Keratinocyte (primary cell): ENCODE measurements around the gene TDRD3. TPM values are rescaled to one million over a fixed set of nuclear protein-coding genes. Genes with fewer than 3 reads are reported as not detected.

Experiments used
- DNase-seq: peaks from one replicate; pipeline ENCODE4 v3.0.0-alpha.2; 2011; ENCODE audit warnings: low read depth, missing footprints, low spot score
- FAIRE-seq: peaks from 2 replicates; lab custom pipeline; 2011; peaks lifted over from hg19 to GRCh38; lab: Jason Lieb, UNC
- H2AFZ ChIP-seq: 2 replicates; pipeline ENCODE4 v1.6.0; 2012; ENCODE audit warnings: low read length, control low read depth, inconsistent platforms; ENCODE audit not compliant: control insufficient read depth
- H3K27ac ChIP-seq: 2 replicates; pipeline ENCODE4 v1.5.1; 2011; ENCODE audit warnings: low read length; ENCODE audit not compliant: control insufficient read depth, insufficient read depth
- H3K27me3 ChIP-seq: 3 replicates; pipeline ENCODE4 v1.6.0; 2011; ENCODE audit warnings: low read length; ENCODE audit not compliant: control insufficient read depth, insufficient read depth; ENCODE audit errors: extremely low read depth
- H3K36me3 ChIP-seq, 2 experiments: 2 replicates in 1 of 2; 3 replicates in 1 of 2; pipeline ENCODE4 v1.5.1; 2011; ENCODE audit warnings: low read length in 2 of 2, mild to moderate bottlenecking in 1 of 2; ENCODE audit not compliant: control insufficient read depth in 2 of 2, insufficient read depth in 2 of 2; ENCODE audit errors: extremely low read depth in 1 of 2
- H3K4me1 ChIP-seq: 3 replicates; pipeline ENCODE4 v1.5.1; 2011; ENCODE audit warnings: low read length; ENCODE audit not compliant: control insufficient read depth, insufficient read depth; ENCODE audit errors: extremely low read depth
- H3K4me2 ChIP-seq: 3 replicates; pipeline ENCODE4 v1.6.0; 2011; ENCODE audit warnings: low read depth, low read length; ENCODE audit not compliant: control insufficient read depth, insufficient read depth; ENCODE audit errors: extremely low read depth
- H3K4me3 ChIP-seq, 3 experiments: fragments of 200-600 bp in 1 of 3; sonication (generic) in 1 of 3; 2 replicates in 2 of 3; 3 replicates in 1 of 3; pipeline ENCODE4 v1.5.1; 2011 to 2016; ENCODE audit warnings: low read length in 3 of 3, mild to moderate bottlenecking in 3 of 3, control low read depth in 2 of 3, inconsistent platforms in 1 of 3, low read depth in 1 of 3, mixed read lengths in 1 of 3, mixed run types in 1 of 3, moderate library complexity in 1 of 3; ENCODE audit not compliant: control insufficient read depth in 2 of 3, insufficient read depth in 2 of 3; ENCODE audit errors: extremely low read depth in 1 of 3
- H3K79me2 ChIP-seq: 2 replicates; pipeline ENCODE4 v1.6.0; 2012; ENCODE audit warnings: low read length; ENCODE audit not compliant: control insufficient read depth, insufficient read depth
- H3K9ac ChIP-seq: 3 replicates; pipeline ENCODE4 v1.6.0; 2011; ENCODE audit warnings: low read length; ENCODE audit not compliant: control insufficient read depth, insufficient read depth; ENCODE audit errors: extremely low read depth
- H3K9me1 ChIP-seq: 3 replicates; pipeline ENCODE4 v1.6.0; 2011; ENCODE audit warnings: low read length; ENCODE audit not compliant: control insufficient read depth, insufficient read depth; ENCODE audit errors: extremely low read depth
- H3K9me3 ChIP-seq: 2 replicates; pipeline ENCODE4 v1.5.1; 2012; ENCODE audit warnings: low read depth, low read length; ENCODE audit not compliant: control insufficient read depth
- H4K20me1 ChIP-seq: 3 replicates; pipeline ENCODE4 v1.6.0; 2011; ENCODE audit warnings: low read length; ENCODE audit not compliant: control insufficient read depth, insufficient read depth; ENCODE audit errors: extremely low read depth
- EZH2 ChIP-seq: IDR thresholded peaks from one replicate; pipeline ENCODE4 v1.6.1; 2012; ENCODE audit warnings: inconsistent platforms, mild to moderate bottlenecking, low read length, moderate library complexity
- dilution Hi-C: fragments of 300-500 bp; cut with MboI; formaldehyde crosslinking; loops from one replicate; pipeline ENCODE4 v1.7.0; 2020; ENCODE audit warnings: low sequenced_read_pairs; ENCODE audit not compliant: extremely low pct_ligation_motif_present
- polyA plus RNA-seq, 5 experiments: library from polyadenylated mRNA; depleted of rRNA in 3 of 5; stranded (reverse) in 3 of 5; stranded (forward) in 1 of 5; unstranded in 1 of 5; fragments of >200 nt; gene quantifications; 1 replicate in 1 of 5; 2 replicates in 3 of 5; 3 replicates in 1 of 5; pipeline versions ENCODE4 v1.2.1 to v1.2.3, GENCODE V29; 2011 to 2012; ENCODE audit warnings: missing spikeins in 2 of 5, low read depth in 1 of 5, low replicate concordance in 1 of 5
- TF ChIP-seq, protein P1 (sequence below), 3 experiments: IDR thresholded peaks in 1 of 3; conservative IDR thresholded peaks in 1 of 3; optimal IDR thresholded peaks in 1 of 3; 2 replicates in 2 of 3; 3 replicates in 1 of 3; pipeline versions ENCODE3 to v1.5.1; 2011; ENCODE audit warnings: low read length in 3 of 3, mild to moderate bottlenecking in 3 of 3, moderate library complexity in 2 of 3, control low read depth in 1 of 3, inconsistent platforms in 1 of 3; ENCODE audit not compliant: insufficient read depth in 2 of 3; ENCODE audit errors: extremely low read depth in 1 of 3

Gene TDRD3
- polyA plus RNA-seq, 1 donor (not counting 4 experiments of a cell fraction or from before 2014, with no cell fraction given) = 10.7 TPM

DNA sequence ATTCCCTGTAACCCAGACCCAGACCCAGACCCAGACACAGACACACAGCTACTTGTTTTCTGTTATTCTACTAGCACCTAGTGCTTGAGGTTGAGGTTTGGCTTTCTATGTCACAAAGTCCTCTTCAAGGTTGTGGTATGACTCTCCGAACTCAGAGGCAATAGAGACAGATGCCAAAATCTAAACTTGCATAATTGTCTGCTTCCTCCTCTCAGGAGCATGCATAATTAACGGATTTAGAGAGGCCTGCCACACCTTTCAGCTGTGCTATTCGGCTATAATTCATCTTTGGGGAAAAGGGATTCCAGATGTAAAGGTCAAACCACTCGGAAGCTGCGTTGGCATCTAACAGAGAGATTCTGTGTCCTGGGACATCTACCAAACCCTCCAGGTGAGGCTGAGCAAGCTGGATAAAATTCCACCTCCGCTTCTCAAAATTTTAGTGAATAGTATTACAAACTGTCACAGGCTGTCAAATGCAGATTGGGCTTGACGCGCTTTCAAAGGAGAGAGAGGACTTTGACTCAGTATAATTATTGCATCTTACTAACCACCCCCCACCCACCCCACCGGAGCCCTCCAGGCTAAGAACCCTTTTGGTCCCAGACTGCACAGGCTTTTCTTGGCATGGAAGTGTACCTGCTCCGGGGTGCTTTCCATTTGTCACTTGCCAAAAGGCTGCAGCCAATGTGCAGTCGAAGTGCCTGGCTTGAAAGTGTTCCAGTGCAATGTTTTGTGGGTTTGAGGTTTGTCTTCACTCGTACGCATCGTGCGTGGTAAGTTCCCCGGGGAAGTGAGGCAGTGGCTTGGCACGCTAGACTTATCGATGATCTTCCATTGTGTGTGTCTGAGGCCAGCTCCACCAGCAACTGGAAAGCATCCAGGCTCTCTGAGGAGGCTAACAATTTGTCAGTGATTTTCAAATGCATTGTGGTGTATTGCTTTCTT is 194.1 kb downstream of the TDRD3 start:
- H2AFZ ChIP-seq = no peak overlapping the region
- FAIRE-seq (peak; percentile 41), DNase-seq (peak; percentile 7)
- H3K27ac ChIP-seq = no peak overlapping the region
- no peak overlapping the region for H3K4me3 ChIP-seq
- no peaks in the 10 kb centered on the region for H3K79me2 ChIP-seq
- peaks cover 6% of the 10 kb centered on the region for H3K27me3 ChIP-seq
- peaks cover 11% of the 10 kb centered on the region for H3K4me1 ChIP-seq
- no peak for TF ChIP-seq EZH2
- TF ChIP-seq, protein P1, sequence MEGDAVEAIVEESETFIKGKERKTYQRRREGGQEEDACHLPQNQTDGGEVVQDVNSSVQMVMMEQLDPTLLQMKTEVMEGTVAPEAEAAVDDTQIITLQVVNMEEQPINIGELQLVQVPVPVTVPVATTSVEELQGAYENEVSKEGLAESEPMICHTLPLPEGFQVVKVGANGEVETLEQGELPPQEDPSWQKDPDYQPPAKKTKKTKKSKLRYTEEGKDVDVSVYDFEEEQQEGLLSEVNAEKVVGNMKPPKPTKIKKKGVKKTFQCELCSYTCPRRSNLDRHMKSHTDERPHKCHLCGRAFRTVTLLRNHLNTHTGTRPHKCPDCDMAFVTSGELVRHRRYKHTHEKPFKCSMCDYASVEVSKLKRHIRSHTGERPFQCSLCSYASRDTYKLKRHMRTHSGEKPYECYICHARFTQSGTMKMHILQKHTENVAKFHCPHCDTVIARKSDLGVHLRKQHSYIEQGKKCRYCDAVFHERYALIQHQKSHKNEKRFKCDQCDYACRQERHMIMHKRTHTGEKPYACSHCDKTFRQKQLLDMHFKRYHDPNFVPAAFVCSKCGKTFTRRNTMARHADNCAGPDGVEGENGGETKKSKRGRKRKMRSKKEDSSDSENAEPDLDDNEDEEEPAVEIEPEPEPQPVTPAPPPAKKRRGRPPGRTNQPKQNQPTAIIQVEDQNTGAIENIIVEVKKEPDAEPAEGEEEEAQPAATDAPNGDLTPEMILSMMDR (optimal IDR thresholded peaks at IDR 0.05 in 1 of 3, IDR thresholded peaks at IDR 0.05 in 1 of 3, conservative IDR thresholded peaks at IDR 0.05 in 1 of 3; ENCODE audit: extremely low read depth in 1 of 3, insufficient read depth in 2 of 3, low read length in 3 of 3) = no peak
- no peaks in the 10 kb centered on the region for H4K20me1 ChIP-seq
- no peak overlapping the region for H3K9ac ChIP-seq
- peak overlapping the region; percentile 7 for H3K4me2 ChIP-seq
- H3K36me3 ChIP-seq = no peaks in the 10 kb centered on the region
- dilution Hi-C loops = no loop called here
- H3K9me3 ChIP-seq = no peaks in the 10 kb centered on the region
- no peaks in the 10 kb centered on the region for H3K9me1 ChIP-seq

GRCh38 chr13:60603049-60603448 is 206.0 kb downstream of the TDRD3 start:
- Histone ChIP-seq H3K4me1 (no peaks in the 10 kb centered on the region), H3K9me1 (no peaks in the 10 kb centered on the region), H3K36me3 (no peaks in the 10 kb centered on the region), H4K20me1 (no peaks in the 10 kb centered on the region), H3K9me3 (no peaks in the 10 kb centered on the region), H2AFZ (no peak overlapping the region), H3K27me3 (no peaks in the 10 kb centered on the region), H3K4me2 (no peak overlapping the region), H3K79me2 (no peaks in the 10 kb centered on the region), H3K9ac (no peak overlapping the region), H3K27ac (no peak overlapping the region), H3K4me3 (no peak overlapping the region)
- dilution Hi-C loops = no loop called here
- FAIRE-seq (no peak), DNase-seq (no peak)
- TF ChIP-seq, protein P1 (optimal IDR thresholded peaks at IDR 0.05 in 1 of 3, IDR thresholded peaks at IDR 0.05 in 1 of 3, conservative IDR thresholded peaks at IDR 0.05 in 1 of 3; ENCODE audit: extremely low read depth in 1 of 3, insufficient read depth in 2 of 3, low read length in 3 of 3) = no peak
- no peak for TF ChIP-seq EZH2
